Measurements from ENCODE around the gene TDRD12. TPM values are rescaled to one million over a fixed set of nuclear protein-coding genes. Genes with fewer than 3 reads are reported as not detected.

TDRD12 gene
- polyA plus RNA-seq, 4 donors: 0.11 to 1.2 (median 0.67) TPM

Other genes starting within 250 kb of the TDRD12 start
- 100 to 1,000 TPM; 112 to 132 (median 116) TPM for gene PDCD5, start 138.6 kb upstream of the TDRD12 start, polyA plus RNA-seq (ENCODE audit: insufficient read length in 4 of 4)
- 10 to 100 TPM; 15.1 to 20.9 (median 19.3) TPM for gene ANKRD27, start 44.6 kb upstream of the TDRD12 start, polyA plus RNA-seq (ENCODE audit: insufficient read length in 4 of 4)
- gene RGS9BP, start 43.9 kb upstream of the TDRD12 start, polyA plus RNA-seq (ENCODE audit: insufficient read length in 4 of 4): under 1 TPM; 0.16 to 0.38 (median 0.30) TPM
- 10 to 100 TPM; 11.4 to 12.2 (median 12.1) TPM for gene NUDT19, start 27.9 kb upstream of the TDRD12 start, polyA plus RNA-seq (ENCODE audit: insufficient read length in 4 of 4)
- gene SLC7A9, start 150.0 kb downstream of the TDRD12 start, polyA plus RNA-seq (ENCODE audit: insufficient read length in 4 of 4): 10 to 100 TPM; 12.7 to 15.1 (median 14.8) TPM